ENCODE results near the gene BLOC1S5. TPM values are rescaled to one million over a fixed set of nuclear protein-coding genes. Genes with fewer than 3 reads are reported as not detected.

BLOC1S5 gene
- total RNA-seq, 1 experiment from 2014 or later = 11.8 TPM

DNA sequence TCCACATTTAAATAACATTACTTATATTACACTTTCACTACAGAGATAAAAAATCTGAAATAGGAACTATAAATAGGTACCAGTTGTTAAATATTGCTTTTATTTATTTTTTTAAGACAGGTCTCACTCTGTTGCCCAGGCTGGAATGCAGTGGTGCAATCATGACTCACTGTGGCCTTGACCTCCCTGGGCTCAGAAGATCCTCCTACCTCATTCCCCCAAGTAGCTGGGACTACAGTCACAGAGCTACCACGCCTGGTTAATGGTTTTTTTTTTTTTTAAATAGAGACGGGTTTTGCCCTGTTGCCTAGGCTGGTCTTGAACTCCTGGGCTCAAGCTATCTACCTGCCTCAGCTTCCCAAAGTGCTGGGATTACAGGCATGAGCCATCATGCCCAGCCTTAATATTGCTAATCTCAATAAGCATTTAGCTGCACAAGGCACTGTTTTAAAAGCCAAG lies 20.9 kb upstream of the BLOC1S5 start:
- CTCF ChIA-PET = interaction anchor here (0.6 kb wide), 1 partner anchor 333 kb away, joined by 3 read pairs; no protein-coding TSS in a partner anchor
- peaks cover 55% of the 10 kb centered on the region for H3K4me1 ChIP-seq (ENCODE audit: control insufficient read depth, insufficient read depth, low read length)
- H3K27me3 ChIP-seq (ENCODE audit: control insufficient read depth, insufficient read depth, low read length) = no peaks in the 10 kb centered on the region
- DNase-seq (ENCODE audit: low read depth, low spot score) (no peak), ATAC-seq (peak; percentile 89)
- H3K9me3 ChIP-seq (ENCODE audit: control insufficient read depth, insufficient read depth, low read depth, low read length) = no peaks in the 10 kb centered on the region
- in situ Hi-C loops (cut with HindIII; ENCODE audit: low pct_unique_long_range_greater_than_20kb, low sequenced_read_pairs) (no loop called here), intact Hi-C loops (cut with micrococcal nuclease; ENCODE audit: unreplicated experiment) (no loop called here)
- POLR2A ChIA-PET = no interaction called here
- no TSS peak for BruUV-seq (replicated peaks)
- H3K36me3 ChIP-seq (ENCODE audit: control insufficient read depth, insufficient read depth, low read length) = peaks cover 20% of the 10 kb centered on the region
- TF ChIP-seq SIN3A (IDR thresholded peaks at IDR 0.05; ENCODE audit: borderline replicate concordance, insufficient read depth, low read depth, low read length) (no peak), POLR2AphosphoS5 (IDR thresholded peaks at IDR 0.05; ENCODE audit: low read depth, low read length) (peak; percentile 72; the same call in 1 of the 2 replicates)
- TF ChIP-seq, protein P1, sequence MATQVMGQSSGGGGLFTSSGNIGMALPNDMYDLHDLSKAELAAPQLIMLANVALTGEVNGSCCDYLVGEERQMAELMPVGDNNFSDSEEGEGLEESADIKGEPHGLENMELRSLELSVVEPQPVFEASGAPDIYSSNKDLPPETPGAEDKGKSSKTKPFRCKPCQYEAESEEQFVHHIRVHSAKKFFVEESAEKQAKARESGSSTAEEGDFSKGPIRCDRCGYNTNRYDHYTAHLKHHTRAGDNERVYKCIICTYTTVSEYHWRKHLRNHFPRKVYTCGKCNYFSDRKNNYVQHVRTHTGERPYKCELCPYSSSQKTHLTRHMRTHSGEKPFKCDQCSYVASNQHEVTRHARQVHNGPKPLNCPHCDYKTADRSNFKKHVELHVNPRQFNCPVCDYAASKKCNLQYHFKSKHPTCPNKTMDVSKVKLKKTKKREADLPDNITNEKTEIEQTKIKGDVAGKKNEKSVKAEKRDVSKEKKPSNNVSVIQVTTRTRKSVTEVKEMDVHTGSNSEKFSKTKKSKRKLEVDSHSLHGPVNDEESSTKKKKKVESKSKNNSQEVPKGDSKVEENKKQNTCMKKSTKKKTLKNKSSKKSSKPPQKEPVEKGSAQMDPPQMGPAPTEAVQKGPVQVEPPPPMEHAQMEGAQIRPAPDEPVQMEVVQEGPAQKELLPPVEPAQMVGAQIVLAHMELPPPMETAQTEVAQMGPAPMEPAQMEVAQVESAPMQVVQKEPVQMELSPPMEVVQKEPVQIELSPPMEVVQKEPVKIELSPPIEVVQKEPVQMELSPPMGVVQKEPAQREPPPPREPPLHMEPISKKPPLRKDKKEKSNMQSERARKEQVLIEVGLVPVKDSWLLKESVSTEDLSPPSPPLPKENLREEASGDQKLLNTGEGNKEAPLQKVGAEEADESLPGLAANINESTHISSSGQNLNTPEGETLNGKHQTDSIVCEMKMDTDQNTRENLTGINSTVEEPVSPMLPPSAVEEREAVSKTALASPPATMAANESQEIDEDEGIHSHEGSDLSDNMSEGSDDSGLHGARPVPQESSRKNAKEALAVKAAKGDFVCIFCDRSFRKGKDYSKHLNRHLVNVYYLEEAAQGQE (IDR thresholded peaks at IDR 0.05; ENCODE audit: insufficient read depth in 1 of 2, low read depth in 2 of 2, low read length in 1 of 2) = peak in 1 of 2 experiments; percentile 28; a peak in 1 of 4 replicates
- H3K4me3 ChIP-seq (ENCODE audit: low read depth in 2 of 2, low read length in 2 of 2) = no peak overlapping the region
- peak overlapping the region; percentile 86 for H3K27ac ChIP-seq (ENCODE audit: low read length)

DNA sequence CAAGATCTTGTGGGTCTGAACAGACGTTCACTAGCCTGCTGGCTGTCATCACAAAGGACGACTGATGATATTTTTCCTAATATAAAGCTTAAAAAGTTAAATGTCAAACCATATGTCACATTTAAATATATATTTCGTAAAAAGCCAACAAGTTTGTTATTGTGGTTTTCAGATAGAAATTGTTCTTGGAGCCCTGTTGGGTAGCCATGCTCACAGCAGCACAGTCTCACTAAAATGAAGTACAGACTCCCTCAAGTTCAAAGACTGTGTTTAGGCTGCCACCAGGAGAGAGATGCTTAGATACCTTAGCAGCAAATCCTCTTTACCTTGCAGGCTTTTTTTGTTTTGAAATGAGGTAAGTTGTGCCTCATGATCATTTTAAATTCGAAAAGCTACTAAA lies 20.4 kb upstream of the BLOC1S5 start:
- Histone ChIP-seq H3K4me3 (ENCODE audit: low read depth in 2 of 2, low read length in 2 of 2) (no peak overlapping the region), H3K27ac (ENCODE audit: low read length) (peak overlapping the region; percentile 86), H3K27me3 (ENCODE audit: control insufficient read depth, insufficient read depth, low read length) (no peaks in the 10 kb centered on the region), H3K36me3 (ENCODE audit: control insufficient read depth, insufficient read depth, low read length) (peaks cover 18% of the 10 kb centered on the region), H3K4me1 (ENCODE audit: control insufficient read depth, insufficient read depth, low read length) (peaks cover 55% of the 10 kb centered on the region), H3K9me3 (ENCODE audit: control insufficient read depth, insufficient read depth, low read depth, low read length) (no peaks in the 10 kb centered on the region)
- POLR2A ChIA-PET = no interaction called here
- CTCF ChIA-PET = interaction anchor here (0.6 kb wide), 1 partner anchor 333 kb away, joined by 3 read pairs; no protein-coding TSS in a partner anchor
- in situ Hi-C loops (cut with HindIII; ENCODE audit: low pct_unique_long_range_greater_than_20kb, low sequenced_read_pairs) = no loop called here
- BruUV-seq (replicated peaks) = no TSS peak
- DNase-seq (ENCODE audit: low read depth, low spot score) = no peak
- intact Hi-C loops (cut with micrococcal nuclease; ENCODE audit: unreplicated experiment) = no loop called here
- peak; percentile 37 for ATAC-seq
- TF ChIP-seq, protein P1 (IDR thresholded peaks at IDR 0.05; ENCODE audit: insufficient read depth in 1 of 2, low read depth in 2 of 2, low read length in 1 of 2) = no peak; a peak in 1 of 4 replicates
- TF ChIP-seq SIN3A (IDR thresholded peaks at IDR 0.05; ENCODE audit: borderline replicate concordance, insufficient read depth, low read depth, low read length) = no peak
- no peak for TF ChIP-seq POLR2AphosphoS5 (IDR thresholded peaks at IDR 0.05; ENCODE audit: low read depth, low read length)
- TF ChIP-seq, protein P2, sequence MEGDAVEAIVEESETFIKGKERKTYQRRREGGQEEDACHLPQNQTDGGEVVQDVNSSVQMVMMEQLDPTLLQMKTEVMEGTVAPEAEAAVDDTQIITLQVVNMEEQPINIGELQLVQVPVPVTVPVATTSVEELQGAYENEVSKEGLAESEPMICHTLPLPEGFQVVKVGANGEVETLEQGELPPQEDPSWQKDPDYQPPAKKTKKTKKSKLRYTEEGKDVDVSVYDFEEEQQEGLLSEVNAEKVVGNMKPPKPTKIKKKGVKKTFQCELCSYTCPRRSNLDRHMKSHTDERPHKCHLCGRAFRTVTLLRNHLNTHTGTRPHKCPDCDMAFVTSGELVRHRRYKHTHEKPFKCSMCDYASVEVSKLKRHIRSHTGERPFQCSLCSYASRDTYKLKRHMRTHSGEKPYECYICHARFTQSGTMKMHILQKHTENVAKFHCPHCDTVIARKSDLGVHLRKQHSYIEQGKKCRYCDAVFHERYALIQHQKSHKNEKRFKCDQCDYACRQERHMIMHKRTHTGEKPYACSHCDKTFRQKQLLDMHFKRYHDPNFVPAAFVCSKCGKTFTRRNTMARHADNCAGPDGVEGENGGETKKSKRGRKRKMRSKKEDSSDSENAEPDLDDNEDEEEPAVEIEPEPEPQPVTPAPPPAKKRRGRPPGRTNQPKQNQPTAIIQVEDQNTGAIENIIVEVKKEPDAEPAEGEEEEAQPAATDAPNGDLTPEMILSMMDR (IDR thresholded peaks at IDR 0.05) = no peak
- no peak for TF ChIP-seq TCF7L2 (IDR thresholded peaks at IDR 0.05; ENCODE audit: low read depth, low read length)
